ENCODE results near the gene CFP. TPM values are rescaled to one million over a fixed set of nuclear protein-coding genes. Genes with fewer than 3 reads are reported as not detected.

Gene CFP
- total RNA-seq (2022; extraction: Qiagen RNA extraction; ENCODE audit: low read depth), result 0.25 to 0.65 TPM (median 0.53 TPM) in 5 replicates

GRCh38 chrX:47629419-47630200, at the start of gene CFP:
Gene CFP, minus strand, starts transcription at chrX:47629930. Its CDS starts 86 bp downstream, at chrX:47629844.

GRCh38 chrX:47658684-47659420, 29.1 kb upstream of the CFP start, which contains the start of gene UXT:
Gene UXT, minus strand, starts transcription at chrX:47659180. Its CDS starts 253 bp downstream, at chrX:47658927.

GRCh38 chrX:47650164-47651042, 20.7 kb upstream of the CFP start, which contains the start of gene ELK1:
Gene ELK1, minus strand, starts transcription at chrX:47650563. Its CDS starts 9,122 bp downstream, at chrX:47641441.

GRCh38 chrX:47619486-47620302, 10.0 kb downstream of the CFP start, which contains the start of gene SYN1:
Gene SYN1, minus strand, starts transcription at chrX:47619857. Its CDS starts 129 bp downstream, at chrX:47619728.

GRCh38 chrX:47581731-47582647, 47.7 kb downstream of the CFP start, which contains the start of gene TIMP1:
Gene TIMP1, plus strand, starts transcription at chrX:47582436. Its CDS starts 980 bp downstream, at chrX:47583416.

Other genes with a start within 250 kb of the CFP start
- 3.8 to 4.8 TPM (median 4.5 TPM) in 5 replicates for gene ZNF41, start 146.7 kb downstream of the CFP start, total RNA-seq (2022; extraction: Qiagen RNA extraction; ENCODE audit: low read depth)
- gene ARAF, start 68.7 kb downstream of the CFP start, total RNA-seq (2022; extraction: Qiagen RNA extraction; ENCODE audit: low read depth), result 52.8 to 63.9 TPM (median 55.5 TPM) in 5 replicates
- gene TIMP1, start 47.5 kb downstream of the CFP start, total RNA-seq (2022; extraction: Qiagen RNA extraction; ENCODE audit: low read depth), result 257 to 282 TPM (median 265 TPM) in 5 replicates
- 0.17 to 0.66 TPM (median 0.31 TPM) in 5 replicates for gene SYN1, start 10.1 kb downstream of the CFP start, total RNA-seq (2022; extraction: Qiagen RNA extraction; ENCODE audit: low read depth)
- gene ELK1, start 20.6 kb upstream of the CFP start, total RNA-seq (2022; extraction: Qiagen RNA extraction; ENCODE audit: low read depth), result 34.1 to 38.7 TPM (median 37.6 TPM) in 5 replicates
- gene UXT, start 29.2 kb upstream of the CFP start, total RNA-seq (2022; extraction: Qiagen RNA extraction; ENCODE audit: low read depth), result 170 to 182 TPM (median 174 TPM) in 5 replicates
- 3.4 to 7.7 TPM (median 5.6 TPM) in 5 replicates for gene ZNF81, start 207.0 kb upstream of the CFP start, total RNA-seq (2022; extraction: Qiagen RNA extraction; ENCODE audit: low read depth)